Kidney epithelial cell (primary cell): ENCODE results near the gene KRTAP4-16. TPM values are rescaled to one million over a fixed set of nuclear protein-coding genes. Genes with fewer than 3 reads are reported as not detected.
"Not testable (repeated sequence)": the region's sequence is repeated elsewhere in the genome, so short reads cannot be mapped to it uniquely, and the experiment has no call there.

Experiments used
- DNase-seq: peaks from one replicate; pipeline ENCODE4 v3.0.0-alpha.2; 2010; ENCODE audit warnings: low read depth
- H3K27me3 ChIP-seq: 2 replicates; pipeline ENCODE4 v1.6.0; 2011; ENCODE audit warnings: low read length; ENCODE audit not compliant: control insufficient read depth, insufficient read depth
- H3K36me3 ChIP-seq: 2 replicates; pipeline ENCODE4 v1.5.1; 2011; ENCODE audit warnings: low read length; ENCODE audit not compliant: control insufficient read depth, insufficient read depth
- H3K4me3 ChIP-seq: 2 replicates; pipeline ENCODE4 v1.5.1; 2011; ENCODE audit warnings: low read depth, mild to moderate bottlenecking, control low read depth, low read length
- CTCF ChIP-seq: IDR thresholded peaks from 2 replicates; pipeline ENCODE4 v1.5.1; 2011; ENCODE audit warnings: mild to moderate bottlenecking, moderate library complexity, low read length, control low read depth, inconsistent platforms; ENCODE audit not compliant: insufficient read depth, poor library complexity, severe bottlenecking
- total RNA-seq: library from RNA; depleted of rRNA; stranded (reverse); fragments of >200 nt; gene quantifications from 2 replicates; pipeline ENCODE4 v1.2.3, GENCODE V29; 2015

Gene KRTAP4-16
- total RNA-seq, 1 donor from 2014 or later, result not detected

- peak; percentile 87 for DNase-seq
- TF ChIP-seq CTCF, result no peak
- H3K27me3 ChIP-seq, result no peaks in the 10 kb centered on the region
These were observed 36.0 kb downstream of the KRTAP4-16 start, which contains the start of gene KRTAP2-4 for GRCh38 chr17:41065829-41066624. Gene KRTAP2-4, minus strand, starts transcription at chr17:41065879. Its CDS starts 34 bp downstream, at chr17:41065845.

GRCh38 chr17:41065016-41065689, 36.9 kb downstream of the KRTAP4-16 start:
- not testable (repeated sequence) for H3K36me3 ChIP-seq, H3K27me3 ChIP-seq, H3K4me3 ChIP-seq, DNase-seq

More at GRCh38 chr17:41065829-41066624, 36.0 kb downstream of the KRTAP4-16 start, which contains the start of gene KRTAP2-4:
- Histone ChIP-seq H3K36me3 (no peaks in the 10 kb centered on the region), H3K4me3 (no peak within 1 kb of the TSS)

GRCh38 chr17:41064301-41064700, 37.7 kb downstream of the KRTAP4-16 start:
- Histone ChIP-seq H3K36me3 (no peaks in the 10 kb centered on the region), H3K27me3 (no peaks in the 10 kb centered on the region), H3K4me3 (no peak overlapping the region)
- no peak for DNase-seq
- no peak for TF ChIP-seq CTCF

- Histone ChIP-seq H3K4me3 (no peak overlapping the region), H3K36me3 (no peaks in the 10 kb centered on the region), H3K27me3 (no peaks in the 10 kb centered on the region)
- no peak for TF ChIP-seq CTCF
- DNase-seq, result no peak
These were observed 38.6 kb downstream of the KRTAP4-16 start for GRCh38 chr17:41063449-41063848.

- no peak for TF ChIP-seq CTCF
- H3K36me3 ChIP-seq, result no peaks in the 10 kb centered on the region
- H3K27me3 ChIP-seq, result no peaks in the 10 kb centered on the region
- no peak overlapping the region for H3K4me3 ChIP-seq
- peak; percentile 91 for DNase-seq
These were observed 40.0 kb downstream of the KRTAP4-16 start for GRCh38 chr17:41061964-41062363.

GRCh38 chr17:41060052-41060604, 41.9 kb downstream of the KRTAP4-16 start, which contains the start of gene KRTAP2-3:
Gene KRTAP2-3, minus strand, starts transcription at chr17:41060114. Its CDS starts 64 bp downstream, at chr17:41060050.
- DNase-seq, result peak; percentile 98
- no peak within 1 kb of the TSS for H3K4me3 ChIP-seq

GRCh38 chr17:41059276-41060051, 42.5 kb downstream of the KRTAP4-16 start:
- H3K27me3 ChIP-seq, H3K36me3 ChIP-seq, H3K4me3 ChIP-seq: not testable (repeated sequence)
- DNase-seq, result peak; percentile 61

More at GRCh38 chr17:41060052-41060604, 41.9 kb downstream of the KRTAP4-16 start, which contains the start of gene KRTAP2-3:
- TF ChIP-seq CTCF, result no peak
- Histone ChIP-seq H3K27me3 (no peaks in the 10 kb centered on the region), H3K36me3 (no peaks in the 10 kb centered on the region)
